H1 (cell line): ENCODE results near the gene AKT1. TPM values are rescaled to one million over a fixed set of nuclear protein-coding genes. Genes with fewer than 3 reads are reported as not detected.

ENCODE experiments used
- CTCF ChIA-PET: fragments of 300-600 bp; sonication (Branson Sonifier 250); formaldehyde crosslinking; loops from one replicate; lab custom pipeline; 2021; ENCODE audit not compliant: partially characterized antibody; lab: Charles Lee
- POLR2A ChIA-PET: fragments of 300-600 bp; sonication (Branson Sonifier 250); formaldehyde crosslinking; loops from one replicate; lab custom pipeline; 2021; ENCODE audit warnings: inconsistent platforms; ENCODE audit not compliant: partially characterized antibody; lab: Charles Lee
- DNase-seq, 2 experiments: peaks; one replicate each; pipeline versions ENCODE4 v3.0.0 to v3.0.0-alpha.2; 2010 to 2022; ENCODE audit warnings: low spot score in 2 of 2, low read depth in 1 of 2, mixed read lengths in 1 of 2
- FAIRE-seq: peaks from 2 replicates; lab custom pipeline; 2011; peaks lifted over from hg19 to GRCh38; lab: Jason Lieb, UNC
- H2AFZ ChIP-seq: 2 replicates; pipeline ENCODE4 v1.8.1; 2012; ENCODE audit warnings: low read length, inconsistent platforms
- H2AK5ac ChIP-seq: 2 replicates; pipeline ENCODE4 v1.6.1; 2013; ENCODE audit warnings: low read depth, low read length
- H2BK120ac ChIP-seq: replicated peaks from 2 replicates; pipeline ENCODE3; 2013; ENCODE audit warnings: low read depth, low read length, inconsistent platforms
- H2BK12ac ChIP-seq: 2 replicates; pipeline ENCODE4 v1.6.1; 2013; ENCODE audit warnings: low read depth, low read length
- H2BK15ac ChIP-seq: 2 replicates; pipeline ENCODE4 v1.6.1; 2013; ENCODE audit warnings: low read length
- H2BK20ac ChIP-seq: 2 replicates; pipeline ENCODE4 v1.6.1; 2013; ENCODE audit warnings: low read length
- H2BK5ac ChIP-seq: 2 replicates; pipeline ENCODE4 v1.6.1; 2013; ENCODE audit warnings: low read depth, low read length
- H3K14ac ChIP-seq: 2 replicates; pipeline ENCODE4 v1.6.1; 2013; ENCODE audit warnings: inconsistent platforms; ENCODE audit not compliant: insufficient read length
- H3K18ac ChIP-seq: 2 replicates; pipeline ENCODE4 v1.6.1; 2013; ENCODE audit warnings: low read length; ENCODE audit errors: extremely low read depth
- H3K23ac ChIP-seq: 2 replicates; pipeline ENCODE4 v1.6.1; 2013; ENCODE audit warnings: inconsistent platforms; ENCODE audit not compliant: insufficient read length
- H3K23me2 ChIP-seq: 2 replicates; pipeline ENCODE4 v1.6.1; 2013; ENCODE audit warnings: low read depth, low read length
- H3K27ac ChIP-seq: 2 replicates; pipeline ENCODE4 v1.6.1; 2011; ENCODE audit warnings: low read depth, low read length, inconsistent platforms
- H3K27me3 ChIP-seq, 4 experiments: replicated peaks in 1 of 4; 1 replicate in 1 of 4; 2 replicates in 3 of 4; pipeline versions ENCODE4 v1.6.1 to v1.8.1; 2011 to 2013; ENCODE audit warnings: low read length in 3 of 4, mild to moderate bottlenecking in 3 of 4, inconsistent platforms in 2 of 4, mixed read lengths in 2 of 4, moderate library complexity in 1 of 4; ENCODE audit not compliant: control insufficient read depth in 3 of 4, insufficient read depth in 3 of 4; ENCODE audit errors: extremely low read depth in 1 of 4
- H3K36me3 ChIP-seq, 4 experiments: 2 replicates each; pipeline versions ENCODE4 v1.6.1 to v1.8.1; 2011 to 2013; ENCODE audit warnings: mild to moderate bottlenecking in 4 of 4, low read length in 3 of 4, moderate library complexity in 2 of 4, control low read depth in 1 of 4, inconsistent platforms in 1 of 4; ENCODE audit not compliant: insufficient read depth in 4 of 4, control insufficient read depth in 2 of 4
- H3K4ac ChIP-seq: replicated peaks from 2 replicates; pipeline ENCODE3; 2013; ENCODE audit warnings: low read length, low read depth, mixed read lengths, inconsistent platforms; ENCODE audit not compliant: insufficient read length
- H3K4me1 ChIP-seq, 4 experiments: replicated peaks in 1 of 4; 1 replicate in 1 of 4; 2 replicates in 3 of 4; pipeline versions ENCODE4 v1.6.1 to v1.8.1; 2011 to 2013; ENCODE audit warnings: low read length in 3 of 4, inconsistent platforms in 2 of 4, mixed read lengths in 1 of 4; ENCODE audit not compliant: insufficient read depth in 4 of 4, control insufficient read depth in 3 of 4
- H3K4me2 ChIP-seq, 2 experiments: 2 replicates each; pipeline versions ENCODE4 v1.6.1 to v1.8.1; 2011 to 2013; ENCODE audit warnings: low read depth in 2 of 2, low read length in 2 of 2, control low read depth in 1 of 2, inconsistent platforms in 1 of 2, mild to moderate bottlenecking in 1 of 2; ENCODE audit not compliant: insufficient read depth in 1 of 2
- H3K4me3 ChIP-seq, 4 experiments: fragments of 200-600, 300-600 bp in 1 of 4; sonication (generic), shearing (Covaris generic), sonication (Bioruptor Twin) in 1 of 4; 2 replicates each; pipeline versions ENCODE4 v1.5.1 to v1.8.1; 2011 to 2016; ENCODE audit warnings: low read length in 4 of 4, low read depth in 3 of 4, control low read depth in 2 of 4, inconsistent platforms in 2 of 4, mild to moderate bottlenecking in 2 of 4, mixed read lengths in 1 of 4, moderate library complexity in 1 of 4; ENCODE audit not compliant: insufficient read depth in 2 of 4; ENCODE audit errors: extremely low read depth in 1 of 4
- H3K56ac ChIP-seq: replicated peaks from 2 replicates; pipeline ENCODE3; 2013; ENCODE audit warnings: low read depth, mild to moderate bottlenecking, mixed read lengths, low read length, inconsistent platforms; ENCODE audit not compliant: insufficient read length
- H3K79me1 ChIP-seq: 2 replicates; pipeline ENCODE4 v1.6.1; 2013; ENCODE audit warnings: low read depth, low read length, control low read depth
- H3K79me2 ChIP-seq, 2 experiments: 2 replicates each; pipeline versions ENCODE4 v1.6.1 to v1.8.1; 2012 to 2013; ENCODE audit warnings: low read length in 2 of 2, mild to moderate bottlenecking in 2 of 2, inconsistent platforms in 1 of 2; ENCODE audit not compliant: insufficient read depth in 2 of 2, control insufficient read depth in 1 of 2
- H3K9ac ChIP-seq, 4 experiments: replicated peaks in 1 of 4; 1 replicate in 1 of 4; 2 replicates in 3 of 4; pipeline versions ENCODE4 v1.6.1 to v1.8.1; 2011 to 2013; ENCODE audit warnings: low read depth in 3 of 4, low read length in 3 of 4, control low read depth in 2 of 4, mild to moderate bottlenecking in 2 of 4, moderate library complexity in 2 of 4, inconsistent platforms in 1 of 4; ENCODE audit errors: extremely low read depth in 1 of 4
- H3K9me3 ChIP-seq, 2 experiments: 2 replicates each; pipeline versions ENCODE4 v1.6.1 to v1.8.1; 2012 to 2013; ENCODE audit warnings: mild to moderate bottlenecking in 2 of 2, moderate library complexity in 2 of 2, control low read depth in 1 of 2, inconsistent platforms in 1 of 2, low read depth in 1 of 2, low read length in 1 of 2, mixed read lengths in 1 of 2; ENCODE audit not compliant: insufficient read depth in 2 of 2
- H4K20me1 ChIP-seq, 2 experiments: replicated peaks in 1 of 2; 2 replicates each; pipeline versions ENCODE3 to v1.8.1; 2011 to 2013; ENCODE audit warnings: inconsistent platforms in 2 of 2, low read length in 2 of 2, mild to moderate bottlenecking in 1 of 2; ENCODE audit not compliant: insufficient read depth in 2 of 2, control insufficient read depth in 1 of 2
- H4K5ac ChIP-seq: 2 replicates; pipeline ENCODE4 v1.6.1; 2013; ENCODE audit warnings: low read length, low read depth, mixed read lengths, inconsistent platforms; ENCODE audit not compliant: insufficient read length
- H4K8ac ChIP-seq: 2 replicates; pipeline ENCODE4 v1.8.0; 2013; ENCODE audit warnings: mild to moderate bottlenecking, moderate library complexity, low read length, inconsistent platforms; ENCODE audit not compliant: insufficient read depth; ENCODE audit errors: extremely low read depth
- H4K91ac ChIP-seq: replicated peaks from 2 replicates; pipeline ENCODE3; 2013; ENCODE audit warnings: low read length, mixed read lengths, inconsistent platforms; ENCODE audit not compliant: insufficient read length
- BRCA1 ChIP-seq: IDR thresholded peaks from 2 replicates; pipeline ENCODE4 v1.6.1; 2012; ENCODE audit warnings: low read depth, low read length, improper control_type of control experiment
- EGR1 ChIP-seq: IDR thresholded peaks from 2 replicates; pipeline ENCODE4 v1.6.1; 2011; ENCODE audit warnings: low read depth, low read length, borderline replicate concordance
- EZH2 ChIP-seq: fragments of 200-600 bp; sonication (generic); IDR thresholded peaks from 2 replicates; pipeline ENCODE4 v1.7.1; 2012; ENCODE audit warnings: low read depth, mild to moderate bottlenecking, moderate library complexity, low read length, inconsistent platforms; ENCODE audit not compliant: severe bottlenecking
- FOSL1 ChIP-seq: IDR thresholded peaks from 2 replicates; pipeline ENCODE4 v1.6.1; 2011; ENCODE audit warnings: mild to moderate bottlenecking, low read depth, low read length, moderate library complexity; ENCODE audit not compliant: insufficient read depth
- JUN ChIP-seq: IDR thresholded peaks from 2 replicates; pipeline ENCODE4 v1.6.1; 2011; ENCODE audit warnings: low read depth, mild to moderate bottlenecking, improper control_type of control experiment, low read length
- NANOG ChIP-seq: IDR thresholded peaks from 2 replicates; pipeline ENCODE4 v1.6.1; 2011; ENCODE audit warnings: low read length, low read depth, mild to moderate bottlenecking, inconsistent platforms; ENCODE audit not compliant: insufficient read depth, poor library complexity, severe bottlenecking
- PHF8 ChIP-seq: fragments of 200-600 bp; sonication (generic); conservative IDR thresholded peaks from 2 replicates; pipeline ENCODE4 v1.7.1; 2012; ENCODE audit warnings: low read depth, mild to moderate bottlenecking, inconsistent platforms, low read length, moderate library complexity
- RAD21 ChIP-seq, 2 experiments: IDR thresholded peaks in 1 of 2; conservative IDR thresholded peaks in 1 of 2; 2 replicates each; pipeline ENCODE4 v1.6.1; 2011; ENCODE audit warnings: low read depth in 2 of 2, low read length in 2 of 2, improper control_type of control experiment in 1 of 2, inconsistent platforms in 1 of 2, mild to moderate bottlenecking in 1 of 2, moderate library complexity in 1 of 2
- SIX5 ChIP-seq: IDR thresholded peaks from 2 replicates; pipeline ENCODE4 v1.6.1; 2011; ENCODE audit warnings: mild to moderate bottlenecking, low read depth, low read length
- SP2 ChIP-seq: IDR thresholded peaks from 2 replicates; pipeline ENCODE4 v1.6.1; 2012; ENCODE audit warnings: mild to moderate bottlenecking, low read length, inconsistent platforms
- TCF12 ChIP-seq: IDR thresholded peaks from 2 replicates; pipeline ENCODE4 v1.6.1; 2011; ENCODE audit warnings: low read depth, mild to moderate bottlenecking, low read length
- ZNF274 ChIP-seq: IDR thresholded peaks from 2 replicates; pipeline ENCODE4 v1.7.0; 2012; ENCODE audit warnings: low read length, borderline replicate concordance; ENCODE audit errors: extremely low read depth
- WGBS, 2 experiments: shearing (Covaris generic) in 1 of 2; methylation state at CpG; one replicate each; pipeline versions ENCODE4 v1.1.6 to v1.1.7; 2013 to 2015; ENCODE audit warnings: low lambda C conversion rate in 2 of 2, mixed read lengths in 2 of 2, inconsistent platforms in 1 of 2, low coverage in 1 of 2, missing lambda C conversion rate in 1 of 2; ENCODE audit not compliant: insufficient replicate concordance in 2 of 2, insufficient coverage in 1 of 2, insufficient read length in 1 of 2; ENCODE audit errors: extremely low coverage in 1 of 2, missing lambda C conversion rate in 1 of 2; 5-methylcytosine and 5-hydroxymethylcytosine counted together
- polyA plus RNA-seq, 7 experiments: library from polyadenylated mRNA; depleted of rRNA in 3 of 7; stranded (reverse) in 5 of 7; unstranded in 2 of 7; fragments of >200 nt in 5 of 7; fragments of 200-250 nt in 2 of 7; gene quantifications; 1 replicate in 5 of 7; 2 replicates in 1 of 7; 4 replicates in 1 of 7; pipeline versions ENCODE4 v1.2.1 to v1.2.3, GENCODE V29; 2011 to 2013; ENCODE audit warnings: missing spikeins in 2 of 7, mixed read lengths in 2 of 7
- total RNA-seq: library from RNA; stranded (reverse); fragmentation: NEBNext Ultra II Directional; extraction: Animal tissue kit (Norgen Biotek cat#: 25700); gene quantifications from 2 replicates; pipeline ENCODE4 v1.2.1, GENCODE V29; 2021

The AKT1 gene
- total and polyA plus RNA-seq, 2 of the 8 experiments (the other 6 are each of a cell fraction or from before 2014, with no cell fraction given): 68.1 to 71.5 TPM

- ChIA-PET CTCF (interaction anchor here (0.6 to 3.3 kb wide), 17 partner anchors 8 to 137 kb away, joined by 3 to 18 read pairs (median 4); partner anchors contain the start of gene SIVA1), POLR2A (interaction anchor here (1.2 to 1.6 kb wide), 3 partner anchors 8 to 53 kb away, joined by 3 to 4 read pairs (median 3); no protein-coding TSS in a partner anchor)
- H4K91ac ChIP-seq: no peak overlapping the region
- H2AK5ac ChIP-seq: no peak overlapping the region
- DNase-seq: no peak
- no peak overlapping the region for H3K4me3 ChIP-seq
- H4K20me1 ChIP-seq: peaks cover 0 to 7% of the 10 kb centered on the region in 2 experiments
- H3K14ac ChIP-seq: no peak overlapping the region
- H3K36me3 ChIP-seq: no peaks in the 10 kb centered on the region
- H3K23me2 ChIP-seq: no peaks in the 10 kb centered on the region
- no peak overlapping the region for H3K23ac ChIP-seq
- H2BK12ac ChIP-seq: no peak overlapping the region
- no peak overlapping the region for H2BK20ac ChIP-seq
- H4K5ac ChIP-seq: no peak overlapping the region
- no peak overlapping the region for H3K9ac ChIP-seq
- no peak overlapping the region for H2AFZ ChIP-seq
- H3K4me2 ChIP-seq: no peak overlapping the region
- no peak overlapping the region for H3K56ac ChIP-seq
- H2BK120ac ChIP-seq: no peak overlapping the region
- peaks cover 0 to 5% (median 2%) of the 10 kb centered on the region in 4 experiments; a peak in 2 of 7 replicates for H3K27me3 ChIP-seq
- H2BK15ac ChIP-seq: no peak overlapping the region
- H4K8ac ChIP-seq: peak overlapping the region; percentile 65; the same call in 1 of the 2 replicates
- no peaks in the 10 kb centered on the region for H3K79me2 ChIP-seq
- H3K18ac ChIP-seq: no peak overlapping the region
- H3K9me3 ChIP-seq: no peaks in the 10 kb centered on the region
- 82% methylated on average over 5 of the region's 5 CpGs; no CpG with 5 or more reads in 1 of the 2 experiments for WGBS, 2 experiments
- H3K4ac ChIP-seq: no peak overlapping the region
- peaks cover 0 to under 1% (median 0%) of the 10 kb centered on the region in 4 experiments; a peak in 3 of 7 replicates for H3K4me1 ChIP-seq
- H2BK5ac ChIP-seq: no peak overlapping the region
- no peak for FAIRE-seq
- no peak overlapping the region for H3K27ac ChIP-seq
- H3K79me1 ChIP-seq: no peaks in the 10 kb centered on the region
- TF ChIP-seq FOSL1: no peak
- TF ChIP-seq JUN: no peak
- TF ChIP-seq NANOG: no peak
- TF ChIP-seq EGR1: no peak
- TF ChIP-seq BRCA1: no peak
- TF ChIP-seq EZH2: no peak
- TF ChIP-seq TCF12: no peak
- TF ChIP-seq ZNF274: no peak
- TF ChIP-seq SP2: no peak
- TF ChIP-seq SIX5: no peak
- no peak for TF ChIP-seq RAD21 (IDR thresholded peaks at IDR 0.05 in 1 of 2, conservative IDR thresholded peaks at IDR 0.05 in 1 of 2; ENCODE audit: low read depth in 2 of 2, low read length in 2 of 2)
- no peak for TF ChIP-seq PHF8
Observed at GRCh38 chr14:104730487-104730886, 65.1 kb downstream of the AKT1 start.
